HEK293T (cell line): ENCODE results near the gene IMPDH1.

Experiments
- BHLHE40 ChIP-seq: fragments of 450-650 bp; IDR thresholded peaks from 2 replicates; pipeline ENCODE4 v1.6.1; 2016; ENCODE audit warnings: mild to moderate bottlenecking, moderate library complexity, borderline replicate concordance
- ELF4 ChIP-seq: fragments of 450-650 bp; IDR thresholded peaks from 2 replicates; pipeline ENCODE4 v1.6.1; 2017; ENCODE audit warnings: antibody characterized with exemption
- FOXA1 ChIP-seq: fragments of 450-650 bp; IDR thresholded peaks from 2 replicates; pipeline ENCODE4 v1.6.1; 2016; ENCODE audit warnings: mild to moderate bottlenecking
- FOXK2 ChIP-seq: fragments of 450-650 bp; IDR thresholded peaks from 2 replicates; pipeline ENCODE4 v1.6.1; 2016; ENCODE audit warnings: mild to moderate bottlenecking
- FOXM1 ChIP-seq: fragments of 450-650 bp; IDR thresholded peaks from 2 replicates; pipeline ENCODE4 v1.6.1; 2017; ENCODE audit warnings: mild to moderate bottlenecking, borderline replicate concordance
- HDGF ChIP-seq: fragments of 450-650 bp; IDR thresholded peaks from 2 replicates; pipeline ENCODE4 v1.6.1; 2017; ENCODE audit warnings: antibody characterized with exemption, borderline replicate concordance
- L3MBTL2 ChIP-seq: fragments of 450-650 bp; conservative IDR thresholded peaks from 2 replicates; pipeline ENCODE4 v1.6.1; 2016; ENCODE audit warnings: mild to moderate bottlenecking
- LEF1 ChIP-seq: fragments of 450-650 bp; IDR thresholded peaks from 2 replicates; pipeline ENCODE4 v1.6.1; 2017; ENCODE audit warnings: mild to moderate bottlenecking, borderline replicate concordance
- NFRKB ChIP-seq: fragments of 450-650 bp; IDR thresholded peaks from 2 replicates; pipeline ENCODE4 v1.6.1; 2016; ENCODE audit warnings: mild to moderate bottlenecking, moderate library complexity
- SP1 ChIP-seq: fragments of 450-650 bp; IDR thresholded peaks from 2 replicates; pipeline ENCODE4 v1.6.1; 2017
- SUZ12 ChIP-seq: fragments of 450-650 bp; IDR thresholded peaks from 2 replicates; pipeline ENCODE4 v1.6.1; 2016; ENCODE audit warnings: mild to moderate bottlenecking
- TARDBP ChIP-seq: fragments of 450-650 bp; IDR thresholded peaks from 2 replicates; pipeline ENCODE4 v1.6.1; 2016
- ZNF384 ChIP-seq: fragments of 450-650 bp; IDR thresholded peaks from 2 replicates; pipeline ENCODE4 v1.6.1; 2016

DNA sequence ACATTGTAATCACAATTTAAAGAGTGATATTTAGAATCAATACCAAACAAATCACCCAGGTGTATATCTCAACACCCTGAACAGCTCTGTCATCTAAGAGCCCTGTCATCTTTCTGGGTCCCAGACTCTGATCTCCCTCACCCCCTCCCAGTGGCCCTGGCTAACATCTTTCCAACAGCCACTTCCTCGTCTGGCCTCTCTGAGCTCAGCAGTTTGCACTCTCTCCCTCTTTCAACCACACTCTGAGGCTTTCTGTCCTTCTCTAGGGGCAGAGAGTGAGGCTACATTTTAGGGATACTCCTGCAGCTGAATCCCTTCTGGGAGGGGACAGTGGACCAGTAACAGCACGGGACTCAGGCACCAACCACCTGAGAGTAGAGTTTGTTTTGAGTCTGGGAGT lies 31.1 kb downstream of the IMPDH1 start:
- TF ChIP-seq SUZ12 (no peak), SP1 (no peak), LEF1 (no peak), BHLHE40 (no peak), NFRKB (no peak), ELF4 (no peak), FOXK2 (no peak), FOXM1 (no peak), FOXA1 (no peak), TARDBP (no peak), L3MBTL2 (no peak), ZNF384 (no peak), HDGF (no peak)
